CD8-positive, alpha-beta memory T cell (primary cell): ENCODE measurements around the gene EIF3J. TPM values are rescaled to one million over a fixed set of nuclear protein-coding genes. Genes with fewer than 3 reads are reported as not detected.
A peak's percentile ranks its signal among the peaks of the same experiment; 100 is the strongest.

Experiments
- CTCF ChIA-PET: fragments of 350-600 bp; sonication (Branson Sonifier 250); formaldehyde crosslinking; loops from one replicate; lab custom pipeline; 2021; ENCODE audit warnings: antibody characterized with exemption; lab: Charles Lee
- POLR2A ChIA-PET: fragments of 350-600 bp; sonication (Branson Sonifier 250); formaldehyde crosslinking; loops from one replicate; lab custom pipeline; 2021; ENCODE audit warnings: antibody characterized with exemption; lab: Charles Lee
- DNase-seq, 5 donors: peaks; one replicate each; pipeline versions ENCODE4 v3.0.0 to v3.0.0-alpha.2; 2020 to 2022; ENCODE audit warnings: mixed read lengths in 1 of 5
- H3K27ac ChIP-seq: one replicate; pipeline ENCODE4 v1.7.0; 2013; ENCODE audit warnings: low read depth, mild to moderate bottlenecking, low read length, moderate library complexity
- H3K27me3 ChIP-seq: 2 replicates; pipeline ENCODE4 v1.7.0; 2013; ENCODE audit warnings: low read length, mild to moderate bottlenecking; ENCODE audit not compliant: insufficient read depth, poor library complexity, severe bottlenecking
- H3K36me3 ChIP-seq: 2 replicates; pipeline ENCODE4 v1.7.0; 2013; ENCODE audit warnings: mild to moderate bottlenecking, low read length, moderate library complexity; ENCODE audit not compliant: insufficient read depth
- H3K4me1 ChIP-seq: 2 replicates; pipeline ENCODE4 v1.7.0; 2013; ENCODE audit warnings: mild to moderate bottlenecking, low read length, moderate library complexity; ENCODE audit not compliant: insufficient read depth
- H3K4me3 ChIP-seq: 2 replicates; pipeline ENCODE4 v1.7.0; 2013; ENCODE audit warnings: mild to moderate bottlenecking, low read length
- H3K9me3 ChIP-seq: 2 replicates; pipeline ENCODE4 v1.7.0; 2013; ENCODE audit warnings: mild to moderate bottlenecking, low read length
- H3K27ac Mint-ChIP-seq, 8 donors: one replicate each; pipeline ENCODE4 v1.8.0; 2020 to 2021; ENCODE audit warnings: mixed read lengths in 8 of 8, mild to moderate bottlenecking in 6 of 8, inconsistent platforms in 3 of 8, moderate library complexity in 3 of 8
- H3K27me3 Mint-ChIP-seq, 2 donors: one replicate each; pipeline ENCODE4 v1.8.0; 2020 to 2021; ENCODE audit warnings: mixed read lengths in 2 of 2, mild to moderate bottlenecking in 1 of 2, moderate library complexity in 1 of 2
- H3K36me3 Mint-ChIP-seq, 3 donors: one replicate each; pipeline ENCODE4 v1.8.0; 2020 to 2021; ENCODE audit warnings: mixed read lengths in 3 of 3, inconsistent platforms in 1 of 3, mild to moderate bottlenecking in 1 of 3
- H3K4me1 Mint-ChIP-seq, 3 donors: one replicate each; pipeline ENCODE4 v1.8.0; 2020 to 2021; ENCODE audit warnings: mixed read lengths in 3 of 3, inconsistent platforms in 1 of 3, mild to moderate bottlenecking in 1 of 3
- H3K4me3 Mint-ChIP-seq, 7 donors: one replicate each; pipeline ENCODE4 v1.8.0; 2020 to 2021; ENCODE audit warnings: mixed read lengths in 7 of 7, mild to moderate bottlenecking in 6 of 7, moderate library complexity in 4 of 7, inconsistent platforms in 2 of 7
- H3K9me3 Mint-ChIP-seq, 5 donors: one replicate each; pipeline ENCODE4 v1.8.0; 2020 to 2022; ENCODE audit warnings: mixed read lengths in 5 of 5, mild to moderate bottlenecking in 3 of 5, moderate library complexity in 2 of 5, inconsistent platforms in 1 of 5
- polyA plus RNA-seq: library from polyadenylated mRNA; unstranded; fragments of 300-500 nt; fragmentation: Illumina TruSeq; gene quantifications from one replicate; pipeline ENCODE4 v1.2.3, GENCODE V29; 2021
- total RNA-seq, 2 experiments: library from RNA; stranded (reverse); gene quantifications; one replicate each; pipeline ENCODE4 v1.2.3, GENCODE V29; 2021

The EIF3J gene
- total and polyA plus RNA-seq, 3 experiments from 2014 or later: 24.9 to 186 (median 167) TPM

- peak in 2 of 5 donors; percentile 13 to 21 for DNase-seq
- H3K9me3 Mint-ChIP-seq: no peaks in the 10 kb centered on the region
- Histone ChIP-seq H3K9me3 (no peaks in the 10 kb centered on the region), H3K4me1 (no peaks in the 10 kb centered on the region), H3K27ac (no peak overlapping the region), H3K4me3 (no peak overlapping the region), H3K27me3 (no peaks in the 10 kb centered on the region), H3K36me3 (peaks cover 8% of the 10 kb centered on the region)
- no peak overlapping the region for H3K4me3 Mint-ChIP-seq
- H3K27ac Mint-ChIP-seq: peak overlapping the region in 5 of 8 donors; percentile 26 to 54 (median 44)
- H3K27me3 Mint-ChIP-seq: no peaks in the 10 kb centered on the region
- H3K36me3 Mint-ChIP-seq: peaks cover 0 to 56% (median 11%) of the 10 kb centered on the region in 3 donors
- CTCF ChIA-PET: interaction anchor here (1.0 to 1.7 kb wide), 6 partner anchors 9 to 280 kb away, joined by 3 to 8 read pairs (median 4); partner anchors contain the start of gene CTDSPL2
- POLR2A ChIA-PET: interaction anchor here (0.6 kb wide), 1 partner anchor 685 kb away, joined by 3 read pairs; no protein-coding TSS in a partner anchor
- peaks cover 15 to 22% (median 16%) of the 10 kb centered on the region in 3 donors for H3K4me1 Mint-ChIP-seq
Measured at GRCh38 chr15:44501768-44502366, 35.1 kb upstream of the EIF3J start.

GRCh38 chr15:44516436-44516835 is 20.5 kb upstream of the EIF3J start:
- Histone ChIP-seq H3K27ac (no peak overlapping the region), H3K27me3 (no peaks in the 10 kb centered on the region), H3K9me3 (no peaks in the 10 kb centered on the region), H3K36me3 (peaks cover 10% of the 10 kb centered on the region), H3K4me1 (no peaks in the 10 kb centered on the region), H3K4me3 (no peak overlapping the region)
- ChIA-PET CTCF (no interaction called here), POLR2A (no interaction called here)
- Mint-ChIP-seq H3K27ac (peak overlapping the region in 1 of 8 donors; percentile 50), H3K9me3 (no peaks in the 10 kb centered on the region), H3K4me1 (peaks cover 2 to 7% (median 7%) of the 10 kb centered on the region in 3 donors), H3K4me3 (no peak overlapping the region), H3K27me3 (no peaks in the 10 kb centered on the region), H3K36me3 (peaks cover 0 to 53% (median 8%) of the 10 kb centered on the region in 3 donors)
- no peak for DNase-seq

- H3K4me3 Mint-ChIP-seq: no peak overlapping the region
- no peak overlapping the region for H3K27ac ChIP-seq
- H3K36me3 ChIP-seq: peaks cover 7% of the 10 kb centered on the region
- no peaks in the 10 kb centered on the region for H3K27me3 ChIP-seq
- peaks cover 2 to 7% (median 7%) of the 10 kb centered on the region in 3 donors for H3K4me1 Mint-ChIP-seq
- peaks cover 0 to 68% (median 8%) of the 10 kb centered on the region in 3 donors for H3K36me3 Mint-ChIP-seq
- no peaks in the 10 kb centered on the region for H3K27me3 Mint-ChIP-seq
- no peaks in the 10 kb centered on the region for H3K9me3 ChIP-seq
- CTCF ChIA-PET: no interaction called here
- H3K27ac Mint-ChIP-seq: peak overlapping the region in 1 of 8 donors; percentile 61
- no peak overlapping the region for H3K4me3 ChIP-seq
- H3K4me1 ChIP-seq: no peaks in the 10 kb centered on the region
- no peaks in the 10 kb centered on the region for H3K9me3 Mint-ChIP-seq
- no peak for DNase-seq
- POLR2A ChIA-PET: no interaction called here
Measured at GRCh38 chr15:44519537-44519936, 17.4 kb upstream of the EIF3J start.

- Mint-ChIP-seq H3K4me3 (no peak overlapping the region), H3K36me3 (peaks cover 0 to 58% (median 5%) of the 10 kb centered on the region in 3 donors), H3K27ac (peak overlapping the region in 2 of 8 donors; percentile 8 to 54), H3K9me3 (no peaks in the 10 kb centered on the region), H3K27me3 (peaks cover 0 to 1% of the 10 kb centered on the region in 2 donors), H3K4me1 (peaks cover 3 to 8% (median 3%) of the 10 kb centered on the region in 3 donors)
- Histone ChIP-seq H3K4me1 (no peaks in the 10 kb centered on the region), H3K36me3 (no peaks in the 10 kb centered on the region), H3K27me3 (no peaks in the 10 kb centered on the region), H3K4me3 (no peak overlapping the region), H3K9me3 (no peaks in the 10 kb centered on the region), H3K27ac (no peak overlapping the region)
- CTCF ChIA-PET: no interaction called here
- POLR2A ChIA-PET: interaction anchor here (0.6 kb wide), 1 partner anchor 15 kb away, joined by 3 read pairs; no protein-coding TSS in a partner anchor
- DNase-seq: no peak
Measured at GRCh38 chr15:44525018-44525417, 11.9 kb upstream of the EIF3J start.

- Mint-ChIP-seq H3K4me3 (no peak overlapping the region), H3K27me3 (peaks cover 0 to 1% of the 10 kb centered on the region in 2 donors), H3K27ac (peak overlapping the region in 2 of 8 donors; percentile 6 to 54)
Measured at GRCh38 chr15:44527241-44527640, 9.7 kb upstream of the EIF3J start.

GRCh38 chr15:44529864-44530604 is 6.9 kb upstream of the EIF3J start:
- Histone ChIP-seq H3K36me3 (no peaks in the 10 kb centered on the region), H3K27ac (no peak overlapping the region), H3K27me3 (no peaks in the 10 kb centered on the region), H3K9me3 (no peaks in the 10 kb centered on the region), H3K4me3 (no peak overlapping the region), H3K4me1 (peaks cover 3% of the 10 kb centered on the region)
- peak overlapping the region in 7 of 8 donors; percentile 12 to 86 (median 64) for H3K27ac Mint-ChIP-seq
- CTCF ChIA-PET: interaction anchor here (1.0 kb wide), 1 partner anchor 14 kb away, joined by 5 read pairs; no protein-coding TSS in a partner anchor
- H3K4me1 Mint-ChIP-seq: peaks cover 15 to 33% (median 25%) of the 10 kb centered on the region in 3 donors
- H3K36me3 Mint-ChIP-seq: peaks cover 0 to 37% (median 3%) of the 10 kb centered on the region in 3 donors
- POLR2A ChIA-PET: no interaction called here
- no peak for DNase-seq
- no peaks in the 10 kb centered on the region for H3K9me3 Mint-ChIP-seq
- peaks cover 0 to 1% of the 10 kb centered on the region in 2 donors for H3K27me3 Mint-ChIP-seq
- peak overlapping the region in 1 of 7 donors; percentile 38 for H3K4me3 Mint-ChIP-seq

More at GRCh38 chr15:44527241-44527640, 9.7 kb upstream of the EIF3J start:
- no peaks in the 10 kb centered on the region for H3K9me3 ChIP-seq
- no peaks in the 10 kb centered on the region for H3K36me3 ChIP-seq
- CTCF ChIA-PET: no interaction called here
- H3K9me3 Mint-ChIP-seq: no peaks in the 10 kb centered on the region
- no peak overlapping the region for H3K27ac ChIP-seq
- H3K4me1 Mint-ChIP-seq: peaks cover 8 to 14% (median 10%) of the 10 kb centered on the region in 3 donors
- POLR2A ChIA-PET: no interaction called here
- H3K36me3 Mint-ChIP-seq: peaks cover 0 to 48% (median 5%) of the 10 kb centered on the region in 3 donors
- no peak for DNase-seq
- no peaks in the 10 kb centered on the region for H3K4me1 ChIP-seq
- no peak overlapping the region for H3K4me3 ChIP-seq
- H3K27me3 ChIP-seq: no peaks in the 10 kb centered on the region

GRCh38 chr15:44530653-44531052 is 6.3 kb upstream of the EIF3J start:
- H3K27ac ChIP-seq: no peak overlapping the region
- CTCF ChIA-PET: no interaction called here
- Mint-ChIP-seq H3K9me3 (no peaks in the 10 kb centered on the region), H3K27ac (peak overlapping the region in 6 of 8 donors; percentile 19 to 86 (median 54)), H3K4me3 (peak overlapping the region in 1 of 7 donors; percentile 38), H3K36me3 (peaks cover 0 to 35% (median 3%) of the 10 kb centered on the region in 3 donors), H3K27me3 (peaks cover 0 to 1% of the 10 kb centered on the region in 2 donors), H3K4me1 (peaks cover 20 to 39% (median 30%) of the 10 kb centered on the region in 3 donors)
- no peaks in the 10 kb centered on the region for H3K27me3 ChIP-seq
- POLR2A ChIA-PET: interaction anchor here (0.9 kb wide), 1 partner anchor 14 kb away, joined by 3 read pairs; no protein-coding TSS in a partner anchor
- H3K4me3 ChIP-seq: no peak overlapping the region
- peaks cover 9% of the 10 kb centered on the region for H3K4me1 ChIP-seq
- DNase-seq: no peak
- no peaks in the 10 kb centered on the region for H3K36me3 ChIP-seq
- no peaks in the 10 kb centered on the region for H3K9me3 ChIP-seq
